CD4-positive, alpha-beta T cell treated with Interferon gamma for 1 hour (primary cell): ENCODE data around the gene GSC2.

Source experiments
- DNase-seq: peaks from one replicate; pipeline ENCODE4 v3.0.0-alpha.2; 2020

The GSC2 gene

GRCh38 chr22:19151329-19152191 is 1.5 kb upstream of the GSC2 start:
- DNase-seq: no peak

- DNase-seq: no peak
These were observed 613 bp upstream of the GSC2 start for GRCh38 chr22:19150482-19151328.

GRCh38 chr22:19149047-19149883 is 827 bp downstream of the GSC2 start:
- peak; percentile 12 for DNase-seq

GRCh38 chr22:19148417-19149046 is 1.6 kb downstream of the GSC2 start:
- no peak for DNase-seq

GRCh38 chr22:19147195-19147780 is 2.8 kb downstream of the GSC2 start:
- DNase-seq: no peak

GRCh38 chr22:19146215-19146968 is 3.7 kb downstream of the GSC2 start:
- DNase-seq: no peak

GRCh38 chr22:19143967-19144400 is 6.1 kb downstream of the GSC2 start:
- peak; percentile 26 for DNase-seq

- DNase-seq: no peak
These were observed 6.9 kb downstream of the GSC2 start for GRCh38 chr22:19143212-19143611.

- no peak for DNase-seq
These were observed 7.7 kb downstream of the GSC2 start for GRCh38 chr22:19142394-19142793.

- DNase-seq: no peak
These were observed 10.1 kb downstream of the GSC2 start for GRCh38 chr22:19139974-19140373.

GRCh38 chr22:19139001-19139356 is 11.1 kb downstream of the GSC2 start:
- no peak for DNase-seq

GRCh38 chr22:19138217-19139000 is 11.7 kb downstream of the GSC2 start:
- no peak for DNase-seq

GRCh38 chr22:19137384-19138216 is 12.5 kb downstream of the GSC2 start:
- DNase-seq: no peak

- no peak for DNase-seq
These were observed 13.2 kb downstream of the GSC2 start for GRCh38 chr22:19136915-19137314.

- no peak for DNase-seq
These were observed 15.2 kb downstream of the GSC2 start for GRCh38 chr22:19134874-19135273.

- no peak for DNase-seq
These were observed 15.8 kb downstream of the GSC2 start for GRCh38 chr22:19134176-19134831.

GRCh38 chr22:19133561-19133960 is 16.5 kb downstream of the GSC2 start:
- DNase-seq: no peak

GRCh38 chr22:19132693-19133400 is 17.2 kb downstream of the GSC2 start:
- no peak for DNase-seq
